ENCODE data around the gene CYP46A1.

CYP46A1 gene

DNA sequence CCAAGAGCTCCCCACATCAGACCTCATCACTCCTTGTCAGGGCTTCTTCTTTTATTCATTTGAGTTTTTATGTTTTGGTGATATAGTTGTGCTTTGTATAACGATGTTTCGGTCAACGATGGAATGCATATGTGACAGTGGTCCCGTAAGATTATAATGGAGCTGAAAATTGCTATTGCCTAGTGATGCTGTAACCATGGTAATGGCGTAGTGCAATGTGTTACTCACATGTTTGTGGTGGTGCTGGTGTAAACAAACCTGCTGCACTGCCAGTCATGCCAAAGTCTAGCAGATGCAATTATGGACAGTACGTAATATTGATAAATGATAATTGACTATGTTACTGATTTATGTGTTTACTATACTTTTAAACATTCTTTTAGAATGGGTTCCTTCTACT is 16.3 kb downstream of the CYP46A1 start (continued):
- TF ChIP-seq TSHZ1 (tag by site-specific recombination; IDR thresholded peaks at IDR 0.05; ENCODE audit: borderline replicate concordance) (no peak), ZNF629 (tag by site-specific recombination; IDR thresholded peaks at IDR 0.05) (no peak), ZNF354C (tag by site-specific recombination; IDR thresholded peaks at IDR 0.05; ENCODE audit: borderline replicate concordance, low read depth) (no peak), BCL11A (tag by site-specific recombination; IDR thresholded peaks at IDR 0.05; ENCODE audit: low read depth) (no peak), ZNF140 (tag by site-specific recombination; IDR thresholded peaks at IDR 0.05) (no peak), ZNF830 (tag by site-specific recombination; IDR thresholded peaks at IDR 0.05; ENCODE audit: low read depth) (no peak), ZNF311 (tag by site-specific recombination; IDR thresholded peaks at IDR 0.05; ENCODE audit: borderline replicate concordance) (no peak)
- TF ChIP-seq, protein P1, sequence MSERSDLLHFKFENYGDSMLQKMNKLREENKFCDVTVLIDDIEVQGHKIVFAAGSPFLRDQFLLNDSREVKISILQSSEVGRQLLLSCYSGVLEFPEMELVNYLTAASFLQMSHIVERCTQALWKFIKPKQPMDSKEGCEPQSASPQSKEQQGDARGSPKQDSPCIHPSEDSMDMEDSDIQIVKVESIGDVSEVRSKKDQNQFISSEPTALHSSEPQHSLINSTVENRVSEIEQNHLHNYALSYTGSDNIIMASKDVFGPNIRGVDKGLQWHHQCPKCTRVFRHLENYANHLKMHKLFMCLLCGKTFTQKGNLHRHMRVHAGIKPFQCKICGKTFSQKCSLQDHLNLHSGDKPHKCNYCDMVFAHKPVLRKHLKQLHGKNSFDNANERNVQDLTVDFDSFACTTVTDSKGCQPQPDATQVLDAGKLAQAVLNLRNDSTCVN (tag by site-specific recombination; optimal IDR thresholded peaks at IDR 0.05): no peak

- Histone ChIP-seq H3K9me3 (ENCODE audit: control insufficient read depth, insufficient read depth, low read depth, low read length) (no peaks in the 10 kb centered on the region; the same call in none of the 2 replicates), H3K36me3 (ENCODE audit: control insufficient read depth in 2 of 2, insufficient read depth in 1 of 2, low read length in 2 of 2) (no peaks in the 10 kb centered on the region), H3K4me1 (ENCODE audit: control insufficient read depth, insufficient read depth, low read length) (no peaks in the 10 kb centered on the region), H3K27ac (ENCODE audit: extremely low read depth, low read depth, low read length) (no peak overlapping the region), H3K4me3 (ENCODE audit: low read depth, low read length) (no peak overlapping the region)
- TF ChIP-seq TSHZ1 (tag by site-specific recombination; IDR thresholded peaks at IDR 0.05; ENCODE audit: borderline replicate concordance): no peak
- peak; percentile 70 for TF ChIP-seq SCRT2 (tag by site-specific recombination; IDR thresholded peaks at IDR 0.05)
- no peak for TF ChIP-seq ZBTB21 (tag by site-specific recombination; IDR thresholded peaks at IDR 0.05)
- no peak for TF ChIP-seq ZNF112 (tag by site-specific recombination; IDR thresholded peaks at IDR 0.05)
- peak; percentile 51; the same call in 1 of the 2 replicates for TF ChIP-seq SCRT1 (tag by site-specific recombination; IDR thresholded peaks at IDR 0.05; ENCODE audit: borderline replicate concordance)
- no peak for TF ChIP-seq ZNF223 (tag by site-specific recombination; IDR thresholded peaks at IDR 0.05)
- ChIA-PET POLR2A (no interaction called here), CTCF (interaction anchor here (0.6 to 1.5 kb wide), 3 partner anchors 13 to 29 kb away, joined by 3 to 11 read pairs (median 3); no protein-coding TSS in a partner anchor)
Observed at GRCh38 chr14:99701260-99701659, 17.2 kb downstream of the CYP46A1 start.

- ChIA-PET CTCF (interaction anchor here (0.6 kb wide), 1 partner anchor 29 kb away, joined by 3 read pairs; no protein-coding TSS in a partner anchor), POLR2A (no interaction called here)
- H3K36me3 ChIP-seq (ENCODE audit: control insufficient read depth in 2 of 2, insufficient read depth in 1 of 2, low read length in 2 of 2): no peaks in the 10 kb centered on the region
- no peaks in the 10 kb centered on the region for H3K4me1 ChIP-seq (ENCODE audit: control insufficient read depth, insufficient read depth, low read length)
- TF ChIP-seq ZNF146 (tag by site-specific recombination; IDR thresholded peaks at IDR 0.05) (peak; percentile 61; the same call in 1 of the 2 replicates), ZFP41 (tag by site-specific recombination; IDR thresholded peaks at IDR 0.05; ENCODE audit: borderline replicate concordance) (no peak)
- H3K27ac ChIP-seq (ENCODE audit: extremely low read depth, low read depth, low read length): no peak overlapping the region
- no peaks in the 10 kb centered on the region; the same call in 1 of the 2 replicates for H3K9me3 ChIP-seq (ENCODE audit: control insufficient read depth, insufficient read depth, low read depth, low read length)
- H3K4me3 ChIP-seq (ENCODE audit: low read depth, low read length): no peak overlapping the region
Observed at GRCh38 chr14:99702115-99702514, 18.0 kb downstream of the CYP46A1 start.
